ENCODE results near the gene ZNF496. TPM values are rescaled to one million over a fixed set of nuclear protein-coding genes. Genes with fewer than 3 reads are reported as not detected.

ZNF496 gene
- total RNA-seq, 1 donor from 2014 or later: 43.9 TPM

DNA sequence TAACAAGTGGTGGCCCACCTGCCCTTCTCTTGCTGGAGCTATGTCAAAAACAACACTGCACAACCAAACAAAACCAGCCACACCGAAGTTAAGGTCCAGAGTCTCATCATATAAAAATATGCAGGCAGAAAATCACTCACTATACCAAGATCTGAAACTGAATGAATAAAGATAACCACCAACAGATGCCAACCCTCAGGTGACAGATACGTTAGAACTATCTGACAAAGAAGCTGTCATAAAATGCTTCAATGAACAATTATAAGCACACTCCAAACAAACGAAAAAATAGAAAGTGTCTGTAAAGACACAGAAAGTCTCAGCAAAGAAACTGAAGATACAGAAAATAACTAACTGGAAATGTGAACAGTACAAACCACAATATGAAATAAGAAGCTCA is 14.0 kb downstream of the ZNF496 start:
- DNase-seq (ENCODE audit: low read depth): no peak
- no peak overlapping the region for H3K4me3 ChIP-seq (ENCODE audit: low read depth, low read length)
- TF ChIP-seq, protein P1, sequence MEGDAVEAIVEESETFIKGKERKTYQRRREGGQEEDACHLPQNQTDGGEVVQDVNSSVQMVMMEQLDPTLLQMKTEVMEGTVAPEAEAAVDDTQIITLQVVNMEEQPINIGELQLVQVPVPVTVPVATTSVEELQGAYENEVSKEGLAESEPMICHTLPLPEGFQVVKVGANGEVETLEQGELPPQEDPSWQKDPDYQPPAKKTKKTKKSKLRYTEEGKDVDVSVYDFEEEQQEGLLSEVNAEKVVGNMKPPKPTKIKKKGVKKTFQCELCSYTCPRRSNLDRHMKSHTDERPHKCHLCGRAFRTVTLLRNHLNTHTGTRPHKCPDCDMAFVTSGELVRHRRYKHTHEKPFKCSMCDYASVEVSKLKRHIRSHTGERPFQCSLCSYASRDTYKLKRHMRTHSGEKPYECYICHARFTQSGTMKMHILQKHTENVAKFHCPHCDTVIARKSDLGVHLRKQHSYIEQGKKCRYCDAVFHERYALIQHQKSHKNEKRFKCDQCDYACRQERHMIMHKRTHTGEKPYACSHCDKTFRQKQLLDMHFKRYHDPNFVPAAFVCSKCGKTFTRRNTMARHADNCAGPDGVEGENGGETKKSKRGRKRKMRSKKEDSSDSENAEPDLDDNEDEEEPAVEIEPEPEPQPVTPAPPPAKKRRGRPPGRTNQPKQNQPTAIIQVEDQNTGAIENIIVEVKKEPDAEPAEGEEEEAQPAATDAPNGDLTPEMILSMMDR (conservative IDR thresholded peaks at IDR 0.05; ENCODE audit: low read depth, low read length): no peak

DNA sequence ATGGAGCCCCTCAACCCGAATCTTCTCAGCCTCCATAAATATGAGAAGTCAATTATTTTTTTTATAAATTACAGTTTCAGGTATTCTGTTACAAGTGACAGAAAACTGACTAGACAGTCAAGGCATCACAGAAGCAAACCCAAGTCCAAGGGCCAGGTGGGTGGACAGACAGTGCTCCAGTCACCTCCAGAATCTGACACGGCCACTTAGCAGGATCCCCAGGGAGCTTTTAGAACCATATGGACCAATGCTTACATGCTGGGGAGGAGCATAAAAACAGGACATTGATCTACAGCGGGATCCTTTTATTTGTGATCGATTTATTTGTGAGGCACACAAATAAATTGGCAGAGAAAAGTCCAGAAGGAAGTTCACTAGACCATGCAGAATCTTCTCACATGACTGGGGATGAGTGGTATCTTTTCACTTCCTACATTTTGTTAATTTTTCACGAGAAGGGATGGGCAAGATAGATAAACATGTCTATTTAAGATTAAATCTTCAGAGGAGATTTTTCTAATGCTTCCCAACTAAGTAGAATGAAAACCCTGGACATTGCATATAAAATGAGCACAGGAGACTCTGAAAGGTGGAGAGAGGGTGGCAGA is 15.0 kb downstream of the ZNF496 start:
- no peak for DNase-seq (ENCODE audit: low read depth)
- H3K4me3 ChIP-seq (ENCODE audit: low read depth, low read length): no peak overlapping the region
- TF ChIP-seq, protein P1 (conservative IDR thresholded peaks at IDR 0.05; ENCODE audit: low read depth, low read length): no peak

DNA sequence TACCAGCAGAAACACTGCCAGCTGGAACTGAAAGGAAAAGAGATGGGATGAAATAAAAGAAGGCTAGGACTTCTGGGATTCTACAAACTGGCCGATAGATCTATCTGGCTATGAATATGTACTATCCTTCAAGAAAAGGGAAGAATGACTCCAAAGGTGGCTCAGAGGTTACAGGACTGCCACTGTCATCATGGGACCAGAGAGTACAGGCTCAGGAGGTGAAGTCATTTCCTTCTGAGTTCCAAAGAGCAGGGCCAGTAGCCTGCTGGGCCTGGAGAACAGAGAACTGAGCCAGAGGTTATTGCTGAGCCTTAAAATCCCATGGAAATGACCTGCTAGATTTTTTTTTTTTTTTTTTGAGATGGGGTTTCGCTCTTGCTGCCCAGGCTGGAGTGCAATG is 27.6 kb downstream of the ZNF496 start:
- TF ChIP-seq, protein P1 (conservative IDR thresholded peaks at IDR 0.05; ENCODE audit: low read depth, low read length): no peak
- no peak overlapping the region for H3K4me3 ChIP-seq (ENCODE audit: low read depth, low read length)
- no peak for DNase-seq (ENCODE audit: low read depth)

DNA sequence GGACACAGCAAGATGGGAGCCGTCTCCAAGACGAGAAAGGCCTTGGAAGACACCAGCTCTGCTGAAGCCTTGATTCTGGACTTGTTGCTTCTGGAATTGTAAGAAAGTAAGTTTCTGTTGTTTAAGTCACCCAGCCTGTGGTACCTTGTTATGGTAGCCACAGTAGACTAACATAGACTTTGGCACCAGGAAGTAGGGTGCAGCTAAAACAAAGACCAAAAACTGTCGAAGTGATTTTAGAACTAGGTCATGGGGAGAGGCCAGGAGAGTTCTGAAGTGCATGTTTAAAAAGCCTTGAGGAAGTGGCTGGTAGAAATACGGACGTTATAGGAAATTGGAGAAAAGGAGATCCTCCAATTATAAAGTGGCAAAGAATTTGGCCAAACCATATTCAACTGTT is 28.5 kb downstream of the ZNF496 start:
- no peak overlapping the region for H3K4me3 ChIP-seq (ENCODE audit: low read depth, low read length)
- DNase-seq (ENCODE audit: low read depth): no peak
- TF ChIP-seq, protein P1 (conservative IDR thresholded peaks at IDR 0.05; ENCODE audit: low read depth, low read length): no peak

DNA sequence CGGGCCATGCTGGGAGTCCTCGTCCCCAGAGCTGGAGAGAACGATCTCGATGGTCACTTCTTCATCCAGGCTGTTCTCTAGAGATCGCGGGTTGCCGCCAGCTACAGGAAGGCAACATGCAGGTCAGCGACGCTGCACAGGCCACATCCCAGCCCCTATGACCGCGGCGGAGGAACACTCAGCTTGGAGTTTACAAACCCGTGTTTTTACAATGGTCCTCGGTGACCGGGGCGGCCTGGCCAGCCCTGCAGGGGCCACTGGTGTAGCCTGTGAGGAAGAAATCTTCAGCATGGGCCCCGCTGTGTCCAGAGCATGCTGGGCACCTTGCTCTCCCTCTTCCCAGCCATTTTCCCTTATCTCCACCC is 30.5 kb downstream of the ZNF496 start:
- no peak for DNase-seq (ENCODE audit: low read depth)
- no peak overlapping the region for H3K4me3 ChIP-seq (ENCODE audit: low read depth, low read length)
- TF ChIP-seq, protein P1 (conservative IDR thresholded peaks at IDR 0.05; ENCODE audit: low read depth, low read length): no peak

DNA sequence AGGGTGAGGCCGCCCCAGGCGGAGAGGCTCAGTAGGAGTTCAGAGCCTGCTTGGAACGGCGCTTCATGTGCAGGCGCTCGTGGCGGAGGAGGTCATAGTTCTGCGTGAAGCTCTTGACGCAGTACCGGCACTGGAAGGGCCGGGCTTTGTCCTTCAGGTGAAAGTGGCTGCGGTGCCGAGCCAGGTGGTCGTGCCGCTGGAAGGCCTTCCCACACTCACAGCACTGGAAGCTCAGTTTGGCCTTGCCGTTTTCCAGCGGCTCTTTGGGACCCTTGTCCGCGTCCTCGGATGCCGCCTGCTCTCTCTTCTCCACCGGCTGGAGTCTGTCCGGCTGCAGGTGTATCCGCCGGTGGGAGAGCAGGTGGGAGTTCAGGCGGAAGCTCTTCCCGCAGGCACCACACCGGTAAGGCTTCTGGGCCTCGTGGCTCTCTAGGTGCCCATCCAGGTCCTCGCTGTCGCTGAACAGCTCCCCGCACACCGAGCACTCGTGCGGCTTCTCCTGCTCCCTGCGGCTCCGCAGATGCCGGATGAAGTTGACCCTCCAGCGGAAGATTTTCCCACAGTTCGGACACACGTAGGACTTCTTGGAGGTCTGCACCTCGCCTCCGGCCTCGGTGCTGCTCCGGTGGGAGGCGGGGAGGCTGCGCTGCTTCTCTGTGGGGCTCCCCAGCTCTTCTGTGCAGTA is 31.0 kb downstream of the ZNF496 start:
- TF ChIP-seq, protein P1 (conservative IDR thresholded peaks at IDR 0.05; ENCODE audit: low read depth, low read length): no peak
- DNase-seq (ENCODE audit: low read depth): no peak
- H3K4me3 ChIP-seq (ENCODE audit: low read depth, low read length): no peak overlapping the region
